ENCODE data around the gene P2RX4. TPM values are rescaled to one million over a fixed set of nuclear protein-coding genes. Genes with fewer than 3 reads are reported as not detected.
"Not testable (repeated sequence)": the region's sequence is repeated elsewhere in the genome, so short reads cannot be mapped to it uniquely, and the experiment has no call there.

The P2RX4 gene
- total RNA-seq, 1 donor from 2014 or later: 6.6 TPM

- DNase-seq: no peak
Measured at GRCh38 chr12:121223292-121224285, 13.7 kb downstream of the P2RX4 start.

GRCh38 chr12:121224591-121224990, 14.7 kb downstream of the P2RX4 start:
- no peak for DNase-seq

GRCh38 chr12:121226399-121226798, 16.5 kb downstream of the P2RX4 start:
- DNase-seq: no peak

DNA sequence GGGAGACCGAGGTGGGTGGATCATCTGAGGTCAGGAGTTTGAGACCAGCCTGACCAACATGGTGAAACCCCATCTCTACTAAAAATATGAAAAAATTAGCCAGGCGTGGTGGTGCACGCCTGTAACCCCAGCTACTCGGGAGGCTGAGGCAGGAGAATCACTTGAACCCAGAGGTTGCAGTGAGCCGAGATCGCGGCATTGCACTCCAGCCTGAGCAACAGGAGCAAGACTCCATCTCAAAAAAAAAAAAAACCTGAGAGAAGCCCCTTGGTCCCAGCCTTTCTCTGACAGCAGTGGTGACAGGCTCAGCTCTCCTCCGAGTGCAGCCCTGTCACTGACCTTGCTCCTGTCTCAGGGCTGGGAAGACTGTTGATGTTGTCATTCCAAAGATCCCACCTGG, 16.9 kb downstream of the P2RX4 start:
- not testable (repeated sequence) for DNase-seq

DNA sequence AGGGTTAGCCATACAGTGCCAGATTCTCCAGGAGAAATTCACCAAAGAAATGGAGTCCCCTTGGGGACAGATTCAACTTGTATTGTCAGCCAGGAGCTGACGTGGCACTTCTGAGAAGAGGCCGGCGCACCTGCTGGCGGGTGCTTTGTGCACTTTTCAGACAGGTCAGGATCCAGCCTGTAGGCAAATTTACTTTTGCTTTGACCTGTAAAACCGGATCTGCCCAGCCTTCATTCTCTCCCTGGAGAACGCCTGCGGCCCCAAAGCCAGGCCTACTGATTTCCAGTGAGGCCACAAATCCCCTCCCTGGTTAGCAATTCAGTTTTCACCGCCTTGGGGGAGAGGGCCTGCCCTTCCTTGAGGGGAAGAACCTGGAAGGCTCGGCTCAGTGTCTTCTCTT, 17.4 kb downstream of the P2RX4 start:
- no peak for DNase-seq

DNA sequence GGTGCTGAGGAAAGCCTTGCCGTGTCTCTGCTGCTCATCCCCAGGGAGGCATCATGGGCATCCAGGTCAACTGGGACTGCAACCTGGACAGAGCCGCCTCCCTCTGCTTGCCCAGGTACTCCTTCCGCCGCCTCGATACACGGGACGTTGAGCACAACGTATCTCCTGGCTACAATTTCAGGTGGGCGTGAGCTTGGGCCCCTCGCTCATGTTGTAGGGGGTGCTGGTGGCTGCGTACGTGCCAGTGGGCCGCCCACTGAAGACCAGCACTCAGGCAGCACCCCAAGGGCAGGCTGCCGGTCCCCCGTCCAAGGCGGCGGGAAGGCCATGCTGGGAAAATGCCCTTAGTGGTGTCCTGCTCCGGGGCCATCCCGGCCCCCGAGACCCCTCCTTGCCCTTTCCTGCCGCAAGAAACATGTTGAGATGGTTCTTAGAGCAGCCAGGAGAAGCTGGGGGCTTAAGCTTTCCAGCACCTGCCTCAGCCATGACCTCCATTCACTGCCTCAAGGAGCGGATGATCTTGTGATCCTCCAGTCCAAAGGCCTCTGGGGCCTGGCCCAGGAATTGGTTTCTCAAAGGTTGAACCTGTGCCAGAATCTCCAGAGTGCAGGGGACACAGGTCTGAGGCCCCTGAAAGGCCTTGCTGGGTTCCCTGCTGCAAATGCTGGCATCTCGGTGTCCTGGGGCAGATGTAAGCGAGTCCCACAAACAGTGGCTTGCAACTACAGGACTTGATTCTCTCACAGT, 19.2 kb downstream of the P2RX4 start:
- DNase-seq: no peak

GRCh38 chr12:121229826-121230537, 20.1 kb downstream of the P2RX4 start:
- DNase-seq: peak; percentile 49

GRCh38 chr12:121230538-121230907, 20.6 kb downstream of the P2RX4 start:
- DNase-seq: no peak

GRCh38 chr12:121232163-121232562, 22.2 kb downstream of the P2RX4 start:
- no peak for DNase-seq

DNA sequence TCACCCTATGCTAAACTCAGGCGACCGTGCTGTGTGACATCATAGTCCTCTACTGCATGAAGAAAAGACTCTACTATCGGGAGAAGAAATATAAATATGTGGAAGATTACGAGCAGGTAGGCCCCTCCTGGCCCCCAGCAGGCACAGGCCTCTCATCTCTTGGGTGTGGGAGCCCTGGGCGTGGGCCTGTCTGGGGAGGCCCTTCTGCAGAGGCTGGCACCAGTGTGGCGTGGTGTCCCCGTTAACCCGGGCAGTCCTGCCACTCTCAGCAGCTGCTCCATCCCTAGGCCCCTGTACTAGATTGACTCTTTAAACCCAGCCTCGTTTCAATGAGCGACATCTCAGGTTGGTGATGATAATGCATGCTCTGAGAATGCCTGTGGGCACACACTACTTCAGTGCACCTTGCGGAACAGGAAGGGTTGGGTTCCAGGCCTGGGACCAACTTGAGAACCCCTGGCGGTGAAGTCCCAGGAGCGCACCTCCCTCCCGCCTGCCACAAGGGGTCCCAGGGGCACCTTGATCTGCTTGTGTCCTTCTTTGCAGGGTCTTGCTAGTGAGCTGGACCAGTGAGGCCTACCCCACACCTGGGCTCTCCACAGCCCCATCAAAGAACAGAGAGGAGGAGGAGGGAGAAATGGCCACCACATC, 23.2 kb downstream of the P2RX4 start:
- DNase-seq: no peak

DNA sequence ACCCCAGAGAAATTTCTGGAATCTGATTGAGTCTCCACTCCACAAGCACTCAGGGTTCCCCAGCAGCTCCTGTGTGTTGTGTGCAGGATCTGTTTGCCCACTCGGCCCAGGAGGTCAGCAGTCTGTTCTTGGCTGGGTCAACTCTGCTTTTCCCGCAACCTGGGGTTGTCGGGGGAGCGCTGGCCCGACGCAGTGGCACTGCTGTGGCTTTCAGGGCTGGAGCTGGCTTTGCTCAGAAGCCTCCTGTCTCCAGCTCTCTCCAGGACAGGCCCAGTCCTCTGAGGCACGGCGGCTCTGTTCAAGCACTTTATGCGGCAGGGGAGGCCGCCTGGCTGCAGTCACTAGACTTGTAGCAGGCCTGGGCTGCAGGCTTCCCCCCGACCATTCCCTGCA, 23.7 kb downstream of the P2RX4 start:
- DNase-seq: no peak

DNA sequence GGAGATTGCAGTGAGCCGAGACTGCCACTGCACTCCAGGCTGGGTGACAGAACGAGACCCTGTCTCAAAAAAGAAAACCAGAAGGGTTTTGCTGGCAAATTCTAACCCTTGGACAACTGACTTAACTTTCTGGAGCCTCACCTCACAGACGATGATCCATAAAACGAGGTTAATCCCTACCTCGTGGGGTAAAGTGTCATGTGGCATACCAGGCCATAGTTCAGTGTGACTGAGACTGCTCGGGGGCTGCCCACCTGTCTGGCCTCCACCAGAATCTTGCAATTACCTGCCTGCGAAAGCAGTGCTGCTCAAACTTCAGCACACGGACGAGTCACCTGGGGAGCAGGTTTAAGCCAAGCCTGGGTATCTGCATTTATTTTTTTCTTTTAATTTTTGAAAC, 26.8 kb downstream of the P2RX4 start:
- no peak for DNase-seq

DNA sequence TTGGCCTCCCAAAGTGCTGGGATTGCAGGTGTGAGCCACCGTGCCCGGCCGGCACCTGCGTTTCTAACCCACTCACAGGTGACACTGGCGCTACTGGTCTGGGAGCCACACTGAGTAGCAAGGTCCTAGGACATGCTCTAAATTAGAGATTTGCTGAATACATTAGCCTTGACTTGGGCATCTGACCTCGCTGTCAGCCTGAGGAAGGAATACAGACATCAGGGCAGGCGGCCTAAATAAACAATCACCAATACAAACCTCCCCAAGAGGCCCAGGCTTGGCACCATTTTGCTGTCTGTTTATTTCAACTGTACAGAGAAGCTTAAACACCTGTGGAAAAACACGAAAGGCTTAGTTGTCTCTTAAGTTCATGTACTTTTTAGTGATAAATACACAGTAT, 27.5 kb downstream of the P2RX4 start:
- no peak for DNase-seq

DNA sequence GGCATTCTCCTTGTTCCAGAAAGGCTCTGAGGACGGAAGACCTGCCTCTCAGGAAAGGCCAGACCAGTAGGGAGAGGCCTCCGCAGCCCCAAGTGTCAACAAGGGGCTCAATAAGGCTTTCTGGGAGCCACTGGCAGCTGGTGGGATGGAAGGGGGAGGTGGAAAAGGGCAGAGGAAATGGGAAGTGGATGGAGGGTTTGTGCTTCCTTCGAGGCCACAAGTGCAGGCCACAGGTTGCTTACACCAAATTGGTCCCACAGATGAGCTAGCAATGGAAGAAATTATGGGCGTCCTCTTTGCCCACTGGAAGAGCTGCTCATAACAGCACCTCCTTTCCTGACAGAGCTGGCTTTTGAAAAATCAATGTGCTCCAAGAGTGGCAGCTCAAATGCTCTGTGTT, 28.2 kb downstream of the P2RX4 start:
- no peak for DNase-seq

DNA sequence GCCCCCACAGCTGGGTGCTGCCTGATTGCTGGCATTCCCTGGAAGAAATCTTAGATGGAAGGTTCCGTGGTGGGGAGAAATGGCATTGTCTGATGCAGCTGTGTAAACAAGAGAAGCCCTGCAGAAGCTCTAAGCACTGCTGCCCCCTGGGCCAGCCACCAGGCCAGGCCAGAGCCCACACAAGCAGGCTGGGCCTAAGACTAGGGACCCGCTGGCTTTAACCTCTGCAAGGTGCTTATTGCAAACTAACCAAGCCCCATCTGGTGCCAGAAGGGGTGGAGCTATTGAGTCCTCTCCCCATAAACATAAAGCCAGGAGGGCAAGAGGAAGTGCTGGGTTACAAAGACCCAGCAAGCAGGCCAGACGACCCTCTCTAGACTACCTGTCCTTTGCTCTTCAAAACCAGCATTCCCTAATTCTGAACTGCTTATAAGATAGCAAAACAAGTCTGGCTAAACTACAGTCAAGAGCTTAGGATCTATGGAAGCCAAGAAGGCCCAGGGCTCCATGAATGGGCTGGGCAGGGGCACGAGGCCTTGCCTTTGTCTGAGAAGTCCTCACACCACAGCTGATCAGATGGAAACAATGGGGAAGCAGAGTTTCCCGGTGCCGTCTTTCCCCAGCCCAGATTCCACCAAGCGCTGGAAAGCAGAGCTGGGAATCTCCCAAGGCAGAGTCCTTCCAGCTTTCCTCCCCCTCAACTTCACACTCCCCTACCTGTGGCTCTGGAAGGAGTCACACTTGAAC, 28.8 kb downstream of the P2RX4 start:
- peak; percentile 15 for DNase-seq

DNA sequence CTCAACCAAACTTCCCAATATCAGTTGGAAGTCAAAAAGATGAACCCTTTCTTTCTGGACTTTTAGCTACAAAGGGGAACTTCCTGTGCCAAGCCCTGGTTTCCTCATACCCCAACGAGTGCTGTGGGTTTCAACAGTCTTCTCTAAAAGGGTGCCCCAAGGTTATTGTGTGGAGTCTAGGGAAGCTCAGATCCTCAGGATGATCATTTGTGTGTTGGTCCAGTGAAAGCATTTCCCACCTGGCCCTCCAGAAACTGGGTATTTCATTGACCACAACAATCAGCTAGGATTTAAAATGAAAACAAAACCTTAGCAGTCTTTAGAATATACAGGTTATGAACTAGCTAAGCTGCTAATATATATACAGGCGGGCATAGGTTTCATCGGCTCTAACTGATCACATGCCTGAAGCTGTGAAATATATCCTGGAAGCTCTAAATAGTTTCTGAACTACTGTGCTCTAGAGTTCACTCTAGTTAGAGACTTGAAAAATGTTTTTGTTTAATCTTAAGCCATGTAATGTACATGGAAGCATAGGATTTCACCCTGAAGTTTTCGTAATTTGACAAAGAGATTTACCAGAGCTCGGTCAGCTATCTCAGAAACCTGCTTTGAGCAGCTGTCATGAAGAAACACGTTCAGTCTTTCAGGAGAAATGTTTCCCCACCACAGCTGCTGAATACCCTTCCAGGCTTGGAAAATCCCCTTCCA, 29.6 kb downstream of the P2RX4 start:
- no peak for DNase-seq

DNA sequence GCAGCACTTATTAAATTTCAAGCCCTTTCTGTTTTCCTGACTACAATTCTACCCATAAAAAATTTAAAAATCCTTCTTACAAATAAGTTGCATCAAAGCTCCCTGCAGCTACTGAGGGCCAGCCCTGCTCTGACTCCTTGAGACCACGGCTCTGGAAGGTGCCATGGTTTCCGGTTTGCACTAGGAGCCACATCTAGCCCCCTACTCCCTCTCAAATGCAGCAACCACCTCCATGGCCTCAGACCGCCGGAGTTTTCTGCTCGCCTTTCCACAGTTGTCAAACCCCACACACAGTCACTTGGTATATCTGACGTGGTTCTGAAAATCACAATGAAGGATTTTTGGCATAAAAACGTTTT, 30.1 kb downstream of the P2RX4 start:
- no peak for DNase-seq

DNA sequence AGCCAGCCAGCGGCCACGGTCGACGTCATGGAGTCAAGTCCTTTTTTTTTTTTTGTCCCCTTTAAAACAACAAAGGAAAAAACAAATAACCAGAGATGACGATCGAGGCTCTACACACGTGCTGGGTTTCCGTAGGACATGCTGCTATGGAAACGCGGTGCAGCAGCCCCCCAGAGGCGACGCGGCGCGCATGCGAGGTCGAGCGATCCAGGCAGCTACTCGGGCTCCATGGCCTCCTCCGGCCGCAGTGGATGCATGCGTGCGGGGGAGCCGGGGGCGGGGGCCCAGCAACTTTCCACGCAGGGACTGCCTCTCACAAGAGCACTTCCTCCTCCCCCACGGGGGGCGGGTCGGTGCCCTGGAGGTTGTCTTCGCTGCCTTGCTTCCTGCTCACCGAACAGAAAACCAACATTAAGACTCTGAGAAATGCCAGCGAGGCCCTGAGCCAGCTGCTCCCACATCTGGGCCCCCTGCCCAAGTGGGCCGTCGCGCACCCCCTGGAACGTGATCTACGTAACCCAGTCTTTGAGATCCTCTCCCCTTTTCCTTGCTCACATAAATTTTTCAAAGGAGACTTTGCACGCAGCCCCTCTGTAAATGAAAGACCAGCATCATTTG, 30.7 kb downstream of the P2RX4 start:
- no peak for DNase-seq

- DNase-seq: no peak
Measured at GRCh38 chr12:121241156-121241970, 31.4 kb downstream of the P2RX4 start.

- DNase-seq: no peak
Measured at GRCh38 chr12:121245031-121245430, 35.1 kb downstream of the P2RX4 start.

Data from occipital lobe (tissue), 2 donors.